A549 (cell line): ENCODE results near the gene TMEM30A.

Source experiments
- BHLHE40 ChIP-seq: IDR thresholded peaks from 2 replicates; pipeline ENCODE4 v1.6.1; 2012; ENCODE audit warnings: low read depth, low read length, inconsistent platforms
- EP300 ChIP-seq, 2 experiments: fragments of >200 bp; sonication (Bioruptor Twin); formaldehyde crosslinking; IDR thresholded peaks; 2 replicates in 1 of 2; 3 replicates in 1 of 2; pipeline ENCODE4 v1.6.1; 2016 to 2017
- MAFK ChIP-seq: fragments of 450-650 bp; IDR thresholded peaks from 2 replicates; pipeline ENCODE4 v1.6.1; 2014; ENCODE audit not compliant: partially characterized antibody
- MYC ChIP-seq: IDR thresholded peaks from 2 replicates; pipeline ENCODE4 v1.6.1; 2012; ENCODE audit warnings: mild to moderate bottlenecking, inconsistent platforms, low read length, improper control_type of control experiment, borderline replicate concordance
- PHF8 ChIP-seq: fragments of 200-600 bp; sonication (generic); IDR thresholded peaks from 2 replicates; pipeline ENCODE4 v1.6.1; 2016; ENCODE audit warnings: low read depth, mild to moderate bottlenecking, antibody characterized with exemption, moderate library complexity, borderline replicate concordance
- POLR2A ChIP-seq: IDR thresholded peaks from 2 replicates; pipeline ENCODE4 v1.6.1; 2012; ENCODE audit warnings: mild to moderate bottlenecking, low read length
- POLR2AphosphoS2 ChIP-seq: conservative IDR thresholded peaks from 2 replicates; pipeline ENCODE4 v1.6.1; 2012; ENCODE audit warnings: low read length, improper control_type of control experiment, inconsistent platforms
- RCOR1 ChIP-seq: fragments of 150-350 bp; IDR thresholded peaks from 2 replicates; pipeline ENCODE4 v1.6.1; 2014; ENCODE audit warnings: antibody characterized with exemption, low read length, low read depth
- SMC3 ChIP-seq: fragments of >200 bp; sonication (Bioruptor Twin); formaldehyde crosslinking; IDR thresholded peaks from 3 replicates; pipeline ENCODE4 v1.6.1; 2018; ENCODE audit warnings: inconsistent platforms
- TF ChIP-seq, protein P1 (sequence below): fragments of >200 bp; sonication (Bioruptor Twin); formaldehyde crosslinking; IDR thresholded peaks from 3 replicates; pipeline ENCODE4 v1.5.1; 2016
- TF ChIP-seq, protein P2 (sequence below): fragments of 200-600 bp; sonication (generic); IDR thresholded peaks from 2 replicates; pipeline ENCODE4 v1.6.1; 2016; ENCODE audit warnings: antibody characterized with exemption, mild to moderate bottlenecking, moderate library complexity

- no peak for TF ChIP-seq POLR2A
- TF ChIP-seq, protein P1, sequence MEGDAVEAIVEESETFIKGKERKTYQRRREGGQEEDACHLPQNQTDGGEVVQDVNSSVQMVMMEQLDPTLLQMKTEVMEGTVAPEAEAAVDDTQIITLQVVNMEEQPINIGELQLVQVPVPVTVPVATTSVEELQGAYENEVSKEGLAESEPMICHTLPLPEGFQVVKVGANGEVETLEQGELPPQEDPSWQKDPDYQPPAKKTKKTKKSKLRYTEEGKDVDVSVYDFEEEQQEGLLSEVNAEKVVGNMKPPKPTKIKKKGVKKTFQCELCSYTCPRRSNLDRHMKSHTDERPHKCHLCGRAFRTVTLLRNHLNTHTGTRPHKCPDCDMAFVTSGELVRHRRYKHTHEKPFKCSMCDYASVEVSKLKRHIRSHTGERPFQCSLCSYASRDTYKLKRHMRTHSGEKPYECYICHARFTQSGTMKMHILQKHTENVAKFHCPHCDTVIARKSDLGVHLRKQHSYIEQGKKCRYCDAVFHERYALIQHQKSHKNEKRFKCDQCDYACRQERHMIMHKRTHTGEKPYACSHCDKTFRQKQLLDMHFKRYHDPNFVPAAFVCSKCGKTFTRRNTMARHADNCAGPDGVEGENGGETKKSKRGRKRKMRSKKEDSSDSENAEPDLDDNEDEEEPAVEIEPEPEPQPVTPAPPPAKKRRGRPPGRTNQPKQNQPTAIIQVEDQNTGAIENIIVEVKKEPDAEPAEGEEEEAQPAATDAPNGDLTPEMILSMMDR, result no peak
- TF ChIP-seq, protein P2, sequence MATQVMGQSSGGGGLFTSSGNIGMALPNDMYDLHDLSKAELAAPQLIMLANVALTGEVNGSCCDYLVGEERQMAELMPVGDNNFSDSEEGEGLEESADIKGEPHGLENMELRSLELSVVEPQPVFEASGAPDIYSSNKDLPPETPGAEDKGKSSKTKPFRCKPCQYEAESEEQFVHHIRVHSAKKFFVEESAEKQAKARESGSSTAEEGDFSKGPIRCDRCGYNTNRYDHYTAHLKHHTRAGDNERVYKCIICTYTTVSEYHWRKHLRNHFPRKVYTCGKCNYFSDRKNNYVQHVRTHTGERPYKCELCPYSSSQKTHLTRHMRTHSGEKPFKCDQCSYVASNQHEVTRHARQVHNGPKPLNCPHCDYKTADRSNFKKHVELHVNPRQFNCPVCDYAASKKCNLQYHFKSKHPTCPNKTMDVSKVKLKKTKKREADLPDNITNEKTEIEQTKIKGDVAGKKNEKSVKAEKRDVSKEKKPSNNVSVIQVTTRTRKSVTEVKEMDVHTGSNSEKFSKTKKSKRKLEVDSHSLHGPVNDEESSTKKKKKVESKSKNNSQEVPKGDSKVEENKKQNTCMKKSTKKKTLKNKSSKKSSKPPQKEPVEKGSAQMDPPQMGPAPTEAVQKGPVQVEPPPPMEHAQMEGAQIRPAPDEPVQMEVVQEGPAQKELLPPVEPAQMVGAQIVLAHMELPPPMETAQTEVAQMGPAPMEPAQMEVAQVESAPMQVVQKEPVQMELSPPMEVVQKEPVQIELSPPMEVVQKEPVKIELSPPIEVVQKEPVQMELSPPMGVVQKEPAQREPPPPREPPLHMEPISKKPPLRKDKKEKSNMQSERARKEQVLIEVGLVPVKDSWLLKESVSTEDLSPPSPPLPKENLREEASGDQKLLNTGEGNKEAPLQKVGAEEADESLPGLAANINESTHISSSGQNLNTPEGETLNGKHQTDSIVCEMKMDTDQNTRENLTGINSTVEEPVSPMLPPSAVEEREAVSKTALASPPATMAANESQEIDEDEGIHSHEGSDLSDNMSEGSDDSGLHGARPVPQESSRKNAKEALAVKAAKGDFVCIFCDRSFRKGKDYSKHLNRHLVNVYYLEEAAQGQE, result no peak
- TF ChIP-seq EP300 (IDR thresholded peaks at IDR 0.05), result no peak
- TF ChIP-seq BHLHE40, result no peak
- no peak for TF ChIP-seq RCOR1
- no peak for TF ChIP-seq SMC3
- no peak for TF ChIP-seq MAFK
- no peak for TF ChIP-seq POLR2AphosphoS2
- TF ChIP-seq MYC, result no peak
- TF ChIP-seq PHF8, result no peak
Measured at GRCh38 chr6:75333676-75334200, 49.1 kb upstream of the TMEM30A start.
